Measurements from ENCODE around the gene MYH1.

Gene MYH1

DNA sequence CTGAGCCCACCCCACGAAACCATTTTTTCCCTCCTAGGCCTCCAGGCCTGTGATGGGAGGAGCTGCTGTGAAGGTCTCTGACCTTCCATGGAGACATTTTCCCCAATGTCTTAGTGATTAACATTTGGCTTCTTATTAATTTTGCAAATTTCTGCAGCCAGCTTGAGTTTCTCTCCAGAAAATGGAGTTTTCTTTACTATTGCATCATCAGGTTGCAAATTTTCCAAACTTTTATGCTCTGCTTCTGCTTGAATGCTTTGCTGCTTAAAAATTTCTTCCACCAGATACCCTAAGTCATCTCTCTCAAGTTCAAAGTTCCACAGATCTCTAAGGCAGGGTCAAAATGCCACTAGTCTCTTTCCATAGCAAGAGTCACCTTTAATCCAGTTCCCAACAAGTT lies 36.1 kb downstream of the MYH1 start:
- no peak overlapping the region for H3K4me3 ChIP-seq (ENCODE audit: low read length)
- TF ChIP-seq, protein P1, sequence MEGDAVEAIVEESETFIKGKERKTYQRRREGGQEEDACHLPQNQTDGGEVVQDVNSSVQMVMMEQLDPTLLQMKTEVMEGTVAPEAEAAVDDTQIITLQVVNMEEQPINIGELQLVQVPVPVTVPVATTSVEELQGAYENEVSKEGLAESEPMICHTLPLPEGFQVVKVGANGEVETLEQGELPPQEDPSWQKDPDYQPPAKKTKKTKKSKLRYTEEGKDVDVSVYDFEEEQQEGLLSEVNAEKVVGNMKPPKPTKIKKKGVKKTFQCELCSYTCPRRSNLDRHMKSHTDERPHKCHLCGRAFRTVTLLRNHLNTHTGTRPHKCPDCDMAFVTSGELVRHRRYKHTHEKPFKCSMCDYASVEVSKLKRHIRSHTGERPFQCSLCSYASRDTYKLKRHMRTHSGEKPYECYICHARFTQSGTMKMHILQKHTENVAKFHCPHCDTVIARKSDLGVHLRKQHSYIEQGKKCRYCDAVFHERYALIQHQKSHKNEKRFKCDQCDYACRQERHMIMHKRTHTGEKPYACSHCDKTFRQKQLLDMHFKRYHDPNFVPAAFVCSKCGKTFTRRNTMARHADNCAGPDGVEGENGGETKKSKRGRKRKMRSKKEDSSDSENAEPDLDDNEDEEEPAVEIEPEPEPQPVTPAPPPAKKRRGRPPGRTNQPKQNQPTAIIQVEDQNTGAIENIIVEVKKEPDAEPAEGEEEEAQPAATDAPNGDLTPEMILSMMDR (conservative IDR thresholded peaks at IDR 0.05; ENCODE audit: low read depth, low read length), result no peak
- DNase-seq (ENCODE audit: low read depth), result no peak

DNA sequence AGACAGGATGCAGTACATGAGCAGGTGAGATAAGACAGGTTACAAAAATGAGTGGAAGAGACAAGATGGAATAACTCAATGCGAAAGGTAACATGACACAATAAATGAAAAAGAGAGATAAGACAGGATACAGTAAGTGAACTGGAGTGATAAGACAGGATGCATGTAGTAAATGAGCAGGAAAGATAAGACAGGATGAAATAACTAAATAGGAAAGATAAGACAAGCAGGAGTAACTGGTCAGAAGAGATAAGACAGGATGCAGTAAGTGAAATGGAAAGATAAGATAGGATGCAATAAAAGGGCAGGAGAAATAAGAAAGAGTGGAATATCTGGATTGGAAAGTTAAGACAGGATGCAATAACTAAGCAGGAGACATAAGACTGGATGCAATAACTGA lies 40.6 kb downstream of the MYH1 start:
- TF ChIP-seq, protein P1 (conservative IDR thresholded peaks at IDR 0.05; ENCODE audit: low read depth, low read length), result no peak
- no peak overlapping the region for H3K4me3 ChIP-seq (ENCODE audit: low read length)
- DNase-seq (ENCODE audit: low read depth), result no peak

DNA sequence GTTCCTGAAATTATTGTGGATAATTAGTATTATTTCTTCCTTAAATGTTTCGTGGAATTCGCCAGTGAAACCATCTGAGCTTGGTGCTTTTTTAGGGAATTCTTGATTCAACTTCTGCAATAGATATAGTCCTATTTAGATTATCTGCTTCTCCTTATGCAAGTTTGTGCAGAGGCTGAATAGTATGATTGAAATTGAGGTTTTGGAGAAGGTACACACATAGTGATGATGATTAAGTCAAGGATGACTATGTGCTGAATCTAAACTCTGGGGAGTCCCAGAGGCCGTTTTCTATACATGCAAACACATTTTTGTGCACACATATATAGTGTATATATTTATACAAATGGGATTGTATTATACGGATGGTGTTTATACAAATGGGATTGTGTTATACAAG lies 43.8 kb downstream of the MYH1 start:
- TF ChIP-seq, protein P1 (conservative IDR thresholded peaks at IDR 0.05; ENCODE audit: low read depth, low read length), result no peak
- DNase-seq (ENCODE audit: low read depth), result no peak
- H3K4me3 ChIP-seq (ENCODE audit: low read length), result no peak overlapping the region

DNA sequence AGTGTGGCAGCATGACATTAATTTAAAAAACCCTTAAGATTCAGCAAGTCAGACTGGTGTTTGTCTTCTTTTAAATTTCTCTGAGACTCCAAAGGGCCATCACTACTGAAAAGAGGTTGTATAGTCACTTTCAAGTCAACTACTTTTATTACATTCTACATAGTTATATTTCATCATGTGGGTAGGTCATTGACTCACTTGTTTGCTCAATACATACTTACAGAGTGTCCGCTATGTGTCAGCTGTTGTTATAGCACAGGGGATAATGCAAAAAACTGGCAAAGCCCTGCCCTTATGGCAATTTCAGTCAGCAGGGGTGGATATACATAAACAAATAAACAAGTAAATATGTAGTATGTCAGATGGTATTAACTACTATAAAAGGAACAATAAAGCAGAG lies 46.5 kb downstream of the MYH1 start:
- no peak for DNase-seq (ENCODE audit: low read depth)
- H3K4me3 ChIP-seq (ENCODE audit: low read length), result no peak overlapping the region
- TF ChIP-seq, protein P1 (conservative IDR thresholded peaks at IDR 0.05; ENCODE audit: low read depth, low read length), result no peak

DNA sequence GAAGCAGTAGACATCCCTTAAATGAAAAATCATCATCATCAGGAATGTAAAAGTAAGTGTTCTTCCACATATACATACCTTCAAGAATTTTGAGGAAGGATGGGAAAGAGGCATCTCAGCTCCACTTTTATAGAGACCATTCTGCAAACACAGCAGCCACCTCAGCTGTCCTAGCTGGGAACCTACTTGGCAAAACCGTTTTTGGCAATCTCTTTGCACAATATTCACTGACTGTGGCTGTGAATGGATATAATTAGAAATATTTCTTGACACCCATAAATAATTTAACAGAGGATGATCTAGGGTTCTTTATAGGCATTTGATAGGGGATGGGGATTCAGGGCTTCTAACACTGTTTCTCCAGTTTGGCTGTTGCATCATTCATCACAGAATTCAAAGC lies 48.9 kb downstream of the MYH1 start, which contains the start of gene MYH4:
TSS of gene MYH4 (minus strand) at position 101 of the 400 bp plus-strand sequence. CDS start 2,814 bp downstream, outside the sequence.
- TF ChIP-seq, protein P1 (conservative IDR thresholded peaks at IDR 0.05; ENCODE audit: low read depth, low read length), result no peak
- DNase-seq (ENCODE audit: low read depth), result no peak
- H3K4me3 ChIP-seq (ENCODE audit: low read length), result no peak within 1 kb of the TSS

DNA sequence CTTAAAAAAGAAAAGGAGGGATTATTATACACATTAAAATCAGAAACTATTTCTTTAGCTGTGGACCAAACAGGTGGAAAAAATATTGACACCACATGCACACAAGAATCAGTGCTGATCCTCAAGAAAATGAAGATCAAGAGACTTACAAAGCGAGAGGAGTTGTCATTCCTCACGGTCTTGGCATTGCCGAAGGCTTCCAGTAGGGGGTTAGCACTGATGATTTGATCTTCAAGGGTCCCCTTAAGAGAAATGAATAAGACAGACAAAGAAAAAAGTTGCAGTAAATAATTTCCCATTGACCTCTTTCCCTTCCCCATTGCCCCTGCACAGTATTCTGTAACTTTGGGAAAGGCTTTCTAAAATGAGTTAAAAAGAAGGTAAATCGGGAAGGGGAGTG lies 54.9 kb downstream of the MYH1 start:
- TF ChIP-seq, protein P1 (conservative IDR thresholded peaks at IDR 0.05; ENCODE audit: low read depth, low read length), result no peak
- no peak overlapping the region for H3K4me3 ChIP-seq (ENCODE audit: low read length)

DNA sequence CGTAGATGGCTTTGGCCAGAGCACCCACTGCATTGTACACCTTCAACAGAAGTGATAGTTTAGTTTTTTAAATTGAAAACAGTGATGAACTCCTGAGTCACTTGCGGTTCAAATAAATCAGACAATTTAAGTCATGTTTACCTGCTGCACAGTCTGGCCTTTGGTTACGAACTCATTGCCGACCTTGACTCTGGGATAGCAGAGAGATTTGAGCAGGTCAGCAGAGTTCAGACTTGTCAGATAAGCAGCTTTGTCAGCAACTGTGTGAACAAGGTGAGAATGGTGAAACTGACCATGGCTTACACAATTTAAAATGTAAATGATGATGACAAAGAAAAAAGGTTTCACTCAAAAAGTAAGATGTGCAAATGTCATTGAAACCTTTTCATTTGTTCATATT lies 58.3 kb downstream of the MYH1 start:
- DNase-seq (ENCODE audit: low read depth), result no peak
- TF ChIP-seq, protein P1 (conservative IDR thresholded peaks at IDR 0.05; ENCODE audit: low read depth, low read length), result no peak
- H3K4me3 ChIP-seq (ENCODE audit: low read length), result no peak overlapping the region

More for the DNA sequence above, 54.9 kb downstream of the MYH1 start:
- no peak for DNase-seq (ENCODE audit: low read depth)

Measured in retinal pigment epithelial cell (primary cell).